Chondrocyte (in vitro differentiated cells): ENCODE data around the gene MAP10. TPM values are rescaled to one million over a fixed set of nuclear protein-coding genes. Genes with fewer than 3 reads are reported as not detected.
"Not testable (repeated sequence)": the region's sequence is repeated elsewhere in the genome, so short reads cannot be mapped to it uniquely, and the experiment has no call there.

Experiments used
- DNase-seq: peaks from one replicate; pipeline ENCODE4 v3.0.0; 2021; ENCODE audit warnings: mixed read lengths, low spot score
- H3K27ac Mint-ChIP-seq: one replicate; pipeline ENCODE4 v1.8.0; 2021; ENCODE audit warnings: mild to moderate bottlenecking, moderate library complexity, mixed read lengths; ENCODE audit not compliant: unreplicated experiment
- H3K27me3 Mint-ChIP-seq: 2 replicates; pipeline ENCODE4 v1.8.0; 2021; ENCODE audit warnings: low read depth, mixed read lengths
- H3K36me3 Mint-ChIP-seq: 2 replicates; pipeline ENCODE4 v1.8.0; 2021; ENCODE audit warnings: low read depth, mixed read lengths
- H3K4me1 Mint-ChIP-seq: 2 replicates; pipeline ENCODE4 v1.8.0; 2021; ENCODE audit warnings: low read depth, mild to moderate bottlenecking, mixed read lengths
- H3K4me3 Mint-ChIP-seq: one replicate; pipeline ENCODE4 v1.8.0; 2021; ENCODE audit warnings: mild to moderate bottlenecking, moderate library complexity, mixed read lengths; ENCODE audit not compliant: unreplicated experiment
- H3K9me3 Mint-ChIP-seq: 2 replicates; pipeline ENCODE4 v1.8.0; 2021; ENCODE audit warnings: low read depth, mixed read lengths
- total RNA-seq: library from RNA; stranded (reverse); gene quantifications from 3 replicates; pipeline ENCODE4 v1.2.1, GENCODE V29; 2021
- TF ChIP-seq, protein P1 (sequence below): fragments of 200-600 bp; sonication (generic); IDR thresholded peaks from 2 replicates; pipeline ENCODE4 v1.5.0; 2021; ENCODE audit warnings: antibody characterized with exemption, mild to moderate bottlenecking, moderate library complexity

Gene MAP10
- total RNA-seq, 1 donor from 2014 or later, result 1.0 TPM

DNA sequence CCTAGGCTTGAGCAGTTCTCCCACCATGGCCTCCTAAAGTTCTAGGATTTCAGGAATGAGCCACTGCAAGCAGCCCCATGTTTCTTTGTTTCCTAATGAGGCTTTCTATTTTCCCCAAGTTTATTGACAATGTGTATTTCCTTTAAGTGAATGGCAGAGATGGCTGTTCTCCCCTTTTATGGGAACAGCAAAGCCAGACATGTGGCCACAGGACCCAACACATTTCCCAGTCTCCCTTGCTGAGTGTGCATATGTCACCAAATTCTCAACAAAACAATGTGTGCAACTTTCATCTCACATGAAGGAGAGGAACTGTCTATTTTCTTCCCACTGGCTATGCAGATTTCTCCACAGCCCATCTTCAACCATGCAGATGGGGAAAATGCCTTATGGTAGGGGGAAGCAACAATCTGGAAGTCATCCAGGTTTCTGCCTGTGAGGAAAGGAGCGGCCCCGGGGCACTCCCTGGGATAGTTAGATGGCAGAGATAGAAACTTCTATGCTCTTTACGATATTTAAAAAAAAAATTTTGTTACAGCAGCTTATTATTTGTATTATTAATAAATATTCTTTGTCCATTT lies 28.6 kb upstream of the MAP10 start:
- no peaks in the 10 kb centered on the region for H3K4me1 Mint-ChIP-seq
- DNase-seq, result no peak
- no peak overlapping the region for H3K27ac Mint-ChIP-seq
- TF ChIP-seq, protein P1, sequence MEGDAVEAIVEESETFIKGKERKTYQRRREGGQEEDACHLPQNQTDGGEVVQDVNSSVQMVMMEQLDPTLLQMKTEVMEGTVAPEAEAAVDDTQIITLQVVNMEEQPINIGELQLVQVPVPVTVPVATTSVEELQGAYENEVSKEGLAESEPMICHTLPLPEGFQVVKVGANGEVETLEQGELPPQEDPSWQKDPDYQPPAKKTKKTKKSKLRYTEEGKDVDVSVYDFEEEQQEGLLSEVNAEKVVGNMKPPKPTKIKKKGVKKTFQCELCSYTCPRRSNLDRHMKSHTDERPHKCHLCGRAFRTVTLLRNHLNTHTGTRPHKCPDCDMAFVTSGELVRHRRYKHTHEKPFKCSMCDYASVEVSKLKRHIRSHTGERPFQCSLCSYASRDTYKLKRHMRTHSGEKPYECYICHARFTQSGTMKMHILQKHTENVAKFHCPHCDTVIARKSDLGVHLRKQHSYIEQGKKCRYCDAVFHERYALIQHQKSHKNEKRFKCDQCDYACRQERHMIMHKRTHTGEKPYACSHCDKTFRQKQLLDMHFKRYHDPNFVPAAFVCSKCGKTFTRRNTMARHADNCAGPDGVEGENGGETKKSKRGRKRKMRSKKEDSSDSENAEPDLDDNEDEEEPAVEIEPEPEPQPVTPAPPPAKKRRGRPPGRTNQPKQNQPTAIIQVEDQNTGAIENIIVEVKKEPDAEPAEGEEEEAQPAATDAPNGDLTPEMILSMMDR, result no peak
- no peaks in the 10 kb centered on the region for H3K36me3 Mint-ChIP-seq
- no peak overlapping the region for H3K4me3 Mint-ChIP-seq
- no peaks in the 10 kb centered on the region for H3K27me3 Mint-ChIP-seq
- no peaks in the 10 kb centered on the region for H3K9me3 Mint-ChIP-seq

GRCh38 chr1:232780354-232780753 lies 24.9 kb upstream of the MAP10 start:
- H3K27me3 Mint-ChIP-seq, result no peaks in the 10 kb centered on the region
- no peak overlapping the region for H3K27ac Mint-ChIP-seq
- H3K4me3 Mint-ChIP-seq, result no peak overlapping the region

DNA sequence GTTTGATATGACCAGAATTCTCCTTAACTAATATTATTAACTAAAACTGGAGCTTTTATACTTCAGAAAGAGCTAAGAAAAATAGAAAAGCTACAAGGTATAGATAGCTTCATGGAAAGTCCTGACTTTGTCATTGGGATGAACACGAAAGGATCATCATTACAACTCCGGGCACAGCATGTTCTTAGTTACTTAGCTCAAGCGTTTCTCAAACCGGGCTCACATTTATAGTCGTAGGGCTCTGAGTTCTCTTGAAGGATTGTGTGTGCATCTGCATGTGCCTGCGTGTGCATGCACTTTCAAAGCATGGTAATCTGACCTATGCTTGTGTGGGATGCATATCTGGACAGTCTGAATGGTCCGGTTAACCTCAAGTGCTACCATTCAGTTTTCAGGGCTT lies 20.4 kb upstream of the MAP10 start:
- H3K4me1 Mint-ChIP-seq, result no peaks in the 10 kb centered on the region
- no peaks in the 10 kb centered on the region for H3K36me3 Mint-ChIP-seq
- H3K27me3 Mint-ChIP-seq, result peaks cover 6% of the 10 kb centered on the region
- H3K9me3 Mint-ChIP-seq, result no peaks in the 10 kb centered on the region
- no peak overlapping the region for H3K27ac Mint-ChIP-seq
- no peak for DNase-seq
- TF ChIP-seq, protein P1, result no peak
- no peak overlapping the region for H3K4me3 Mint-ChIP-seq

More at GRCh38 chr1:232780354-232780753, 24.9 kb upstream of the MAP10 start:
- TF ChIP-seq, protein P1, result no peak
- no peak for DNase-seq
- Mint-ChIP-seq H3K4me1 (no peaks in the 10 kb centered on the region), H3K9me3 (no peaks in the 10 kb centered on the region), H3K36me3 (no peaks in the 10 kb centered on the region)

- not testable (repeated sequence) for H3K4me3 Mint-ChIP-seq, H3K4me1 Mint-ChIP-seq, H3K36me3 Mint-ChIP-seq, H3K9me3 Mint-ChIP-seq, H3K27me3 Mint-ChIP-seq, DNase-seq, H3K27ac Mint-ChIP-seq
Measured at GRCh38 chr1:232785630-232786029, 19.6 kb upstream of the MAP10 start.

DNA sequence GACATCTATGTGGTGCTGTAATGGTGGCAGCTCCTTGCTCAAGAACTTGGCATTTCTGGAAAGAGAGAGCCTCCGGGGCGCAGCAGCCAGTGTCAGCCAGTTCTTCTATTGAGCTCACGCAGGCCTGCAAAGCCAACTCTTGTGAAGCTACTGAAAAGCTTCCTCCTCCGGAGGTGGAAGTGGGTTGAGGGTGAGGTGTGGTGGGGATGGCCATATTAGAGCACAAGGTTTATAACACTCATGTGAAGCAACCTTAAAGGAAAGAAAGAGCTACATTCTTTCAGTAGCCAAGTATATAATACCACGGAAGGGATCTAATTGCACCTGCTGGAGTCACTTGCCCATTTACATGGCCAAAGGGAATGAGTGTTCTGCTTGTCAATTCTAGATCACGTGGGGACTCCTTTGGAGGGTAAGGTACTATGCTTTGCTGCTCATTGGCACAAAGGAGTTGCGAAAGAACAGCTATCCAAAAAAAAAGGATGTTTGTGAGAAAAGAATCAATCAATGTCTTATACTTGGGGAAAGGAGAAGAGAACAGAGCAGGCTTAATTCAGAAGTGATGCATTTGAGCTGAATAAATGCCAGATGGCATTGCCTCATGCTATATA lies 18.3 kb upstream of the MAP10 start:
- Mint-ChIP-seq H3K36me3 (no peaks in the 10 kb centered on the region), H3K4me1 (no peaks in the 10 kb centered on the region), H3K9me3 (no peaks in the 10 kb centered on the region), H3K4me3 (no peak overlapping the region), H3K27ac (no peak overlapping the region), H3K27me3 (peaks cover 6% of the 10 kb centered on the region)
- TF ChIP-seq, protein P1, result no peak
- no peak for DNase-seq
